Stimulated activated CD8-positive, alpha-beta memory T cell treated with anti-CD3 and anti-CD28 coated beads, Interleukin-7, amount 100 ng/mL, for 1 hour (primary cell): Measurements from ENCODE around the gene CNP.

Experiments used
- DNase-seq, 2 donors: peaks; one replicate each; pipeline ENCODE4 v3.0.0-alpha.2; 2020; ENCODE audit warnings: low read depth in 2 of 2

The CNP gene

GRCh38 chr17:41942626-41943373 lies 23.8 kb upstream of the CNP start:
- no peak for DNase-seq

GRCh38 chr17:41943492-41943891 lies 23.1 kb upstream of the CNP start:
- DNase-seq: no peak

GRCh38 chr17:41944943-41945342 lies 21.7 kb upstream of the CNP start:
- no peak for DNase-seq

- no peak for DNase-seq
Observed at GRCh38 chr17:41948762-41949460, 17.7 kb upstream of the CNP start.

- DNase-seq: no peak
Observed at GRCh38 chr17:41956522-41956921, 10.1 kb upstream of the CNP start.

- no peak for DNase-seq
Observed at GRCh38 chr17:41957031-41957868, 9.3 kb upstream of the CNP start.

GRCh38 chr17:41957869-41958439 lies 8.6 kb upstream of the CNP start:
- DNase-seq: no peak

- no peak for DNase-seq
Observed at GRCh38 chr17:41959030-41959335, 7.6 kb upstream of the CNP start.

GRCh38 chr17:41959336-41960095 lies 7.1 kb upstream of the CNP start:
- no peak for DNase-seq

- no peak for DNase-seq
Observed at GRCh38 chr17:41962111-41962510, 4.5 kb upstream of the CNP start.

GRCh38 chr17:41962768-41963434 lies 3.7 kb upstream of the CNP start:
- peak; percentile 47 to 59 for DNase-seq

- DNase-seq: peak in 1 of 2 donors; percentile 38
Observed at GRCh38 chr17:41965694-41966462, 717 bp upstream of the CNP start.

- no peak for DNase-seq
Observed at GRCh38 chr17:41967141-41967920, 736 bp downstream of the CNP start.

GRCh38 chr17:41967921-41968578 lies 1.5 kb downstream of the CNP start:
- DNase-seq: no peak

GRCh38 chr17:41968676-41969075 lies 2.1 kb downstream of the CNP start:
- DNase-seq: no peak

- no peak for DNase-seq
Observed at GRCh38 chr17:41970901-41971331, 4.3 kb downstream of the CNP start.

GRCh38 chr17:41971721-41972523 lies 5.3 kb downstream of the CNP start:
- DNase-seq: no peak
